Body of pancreas (tissue), 4 donors: ENCODE measurements around the gene CCDC3.

ENCODE experiments used
- CTCF ChIP-seq, 7 experiments: fragments of 450-650 bp in 4 of 7; fragments of 200-600 bp in 3 of 7; sonication (generic) in 3 of 7; IDR thresholded peaks; one replicate each; pipeline ENCODE4 v1.5.1; 2016 to 2019; ENCODE audit warnings: antibody characterized with exemption in 7 of 7
- POLR2A ChIP-seq, 3 donors: fragments of 450-650 bp; IDR thresholded peaks; one replicate each; pipeline ENCODE4 v1.6.1; 2016; ENCODE audit warnings: antibody characterized with exemption in 3 of 3, mild to moderate bottlenecking in 2 of 3

- TF ChIP-seq CTCF (IDR thresholded peaks at IDR 0.05) (no peak), POLR2A (IDR thresholded peaks at IDR 0.05) (no peak)
These were observed 63.2 kb downstream of the CCDC3 start for GRCh38 chr10:12938271-12938670.
